Left lung (tissue), 10 donors: ENCODE measurements around the gene HILPDA. TPM values are rescaled to one million over a fixed set of nuclear protein-coding genes. Genes with fewer than 3 reads are reported as not detected.

Source experiments
- ATAC-seq: fragments of 200-7000 bp; cut with Tn5 transposase; one replicate; pipeline ENCODE4 v1.9.1; 2020; ENCODE audit warnings: moderate library complexity
- DNase-seq, 4 donors: peaks; one replicate each; pipeline ENCODE4 v3.0.0-alpha.2; 2013 to 2020
- H3K27ac ChIP-seq, 2 donors: fragments of 200-600 bp; sonication (generic) in 1 of 2; one replicate each; pipeline versions ENCODE4 v1.5.0 to v1.8.0; 2020 to 2021
- H3K27me3 ChIP-seq, 2 donors: fragments of 200-600 bp; sonication (generic) in 1 of 2; one replicate each; pipeline versions ENCODE4 v1.5.0 to v1.8.0; 2020 to 2021
- H3K36me3 ChIP-seq, 2 donors: fragments of 200-600 bp; sonication (generic) in 1 of 2; one replicate each; pipeline versions ENCODE4 v1.5.0 to v1.8.0; 2020 to 2021
- H3K4me1 ChIP-seq, 2 donors: fragments of 200-600 bp; one replicate each; pipeline ENCODE4 v1.8.0; 2021
- H3K4me3 ChIP-seq, 2 donors: fragments of 200-600 bp; sonication (generic) in 1 of 2; one replicate each; pipeline versions ENCODE4 v1.5.0 to v1.8.0; 2020 to 2021; ENCODE audit warnings: mild to moderate bottlenecking in 1 of 2
- H3K9me3 ChIP-seq, 2 donors: fragments of 200-600 bp; sonication (generic) in 1 of 2; one replicate each; pipeline versions ENCODE4 v1.5.0 to v1.8.0; 2020 to 2021
- CTCF ChIP-seq, 2 donors: fragments of 200-600 bp; sonication (generic) in 1 of 2; IDR thresholded peaks; one replicate each; pipeline versions ENCODE4 v1.5.0 to v1.8.0; 2021; ENCODE audit warnings: antibody characterized with exemption in 2 of 2
- intact Hi-C, 2 donors: fragments of 100-400 bp; cut with DNase I; formaldehyde crosslinking; loops; one replicate each; pipeline versions ENCODE4 v1.11.2 to v1.14.2; 2022
- polyA plus RNA-seq, 6 donors: library from polyadenylated mRNA; unstranded; fragments of 120-200 nt; gene quantifications; one replicate each; pipeline ENCODE4 v1.2.1, GENCODE V29; 2013; ENCODE audit not compliant: insufficient read length in 6 of 6
- total RNA-seq, 2 donors: library from RNA; stranded (reverse); fragmentation: NEBNext Ultra II Directional; extraction: Animal tissue kit (Norgen Biotek cat#: 25700); gene quantifications; one replicate each; pipeline ENCODE4 v1.2.1, GENCODE V29; 2021
- donor health status: DM: no; HTN: yes; CAD: no.
- donor health status: DM: no; HTN: no; CAD: no.

HILPDA gene
- total and polyA plus RNA-seq, 8 donors: 10.2 to 39.1 (median 33.3) TPM

- TF ChIP-seq CTCF (IDR thresholded peaks at IDR 0.05): no peak
- intact Hi-C loops: no loop called here
- no peak overlapping the region for H3K27ac ChIP-seq
- H3K27me3 ChIP-seq: no peaks in the 10 kb centered on the region
- no peak for ATAC-seq
- no peaks in the 10 kb centered on the region for H3K36me3 ChIP-seq
- DNase-seq: no peak
- H3K4me1 ChIP-seq: peaks cover 4 to 10% of the 10 kb centered on the region in 2 donors
- no peaks in the 10 kb centered on the region for H3K9me3 ChIP-seq
- no peak overlapping the region for H3K4me3 ChIP-seq
Observed at GRCh38 chr7:128415217-128415785, 40.4 kb upstream of the HILPDA start.

DNA sequence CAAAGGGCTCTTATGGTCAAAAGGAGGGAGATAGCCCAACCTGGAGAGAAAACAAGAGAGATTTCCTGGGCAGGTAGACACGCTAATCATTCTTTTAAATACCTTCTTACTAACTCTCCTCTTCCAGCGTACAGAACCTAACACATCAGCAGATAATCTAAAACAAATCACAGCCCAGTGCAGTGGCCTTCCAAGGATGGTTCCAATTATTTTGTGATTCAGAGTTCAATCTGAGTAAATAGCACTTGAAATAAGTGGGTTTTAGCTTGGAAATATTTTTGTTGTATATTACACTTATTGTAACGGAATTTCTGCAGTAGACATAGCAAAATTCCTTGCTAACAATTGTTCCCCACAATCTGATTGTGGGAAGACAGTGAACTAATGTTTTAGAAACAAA is 38.6 kb upstream of the HILPDA start:
- intact Hi-C loops: no loop called here
- TF ChIP-seq CTCF (IDR thresholded peaks at IDR 0.05): no peak
- Histone ChIP-seq H3K4me1 (no peaks in the 10 kb centered on the region), H3K4me3 (no peak overlapping the region), H3K36me3 (no peaks in the 10 kb centered on the region), H3K27ac (no peak overlapping the region), H3K27me3 (no peaks in the 10 kb centered on the region), H3K9me3 (no peaks in the 10 kb centered on the region)
- DNase-seq (no peak), ATAC-seq (no peak)

DNA sequence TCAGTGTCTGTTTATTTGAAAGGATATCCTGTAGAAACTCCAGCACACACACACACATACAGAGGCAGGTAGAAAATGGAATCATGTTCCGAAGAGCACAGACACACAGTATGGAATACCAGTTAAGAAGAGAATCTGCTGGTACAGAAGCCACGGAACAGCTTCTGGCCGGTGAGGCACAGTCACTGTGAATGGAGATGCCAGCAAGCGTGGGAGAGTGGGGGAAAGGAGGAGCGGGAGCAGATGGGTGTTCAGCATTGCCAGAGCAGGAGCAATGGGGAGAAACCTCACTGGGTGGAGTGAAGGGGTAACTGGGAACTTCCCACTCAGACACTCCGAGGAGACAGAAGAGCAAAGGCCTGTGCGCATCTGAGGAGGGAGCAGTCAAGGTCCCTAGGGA is 36.4 kb upstream of the HILPDA start:
- Histone ChIP-seq H3K27me3 (no peaks in the 10 kb centered on the region), H3K4me3 (no peak overlapping the region), H3K4me1 (no peaks in the 10 kb centered on the region), H3K36me3 (no peaks in the 10 kb centered on the region), H3K27ac (no peak overlapping the region), H3K9me3 (no peaks in the 10 kb centered on the region)
- ATAC-seq: no peak
- no peak for DNase-seq
- intact Hi-C loops: no loop called here
- TF ChIP-seq CTCF (IDR thresholded peaks at IDR 0.05): no peak

DNA sequence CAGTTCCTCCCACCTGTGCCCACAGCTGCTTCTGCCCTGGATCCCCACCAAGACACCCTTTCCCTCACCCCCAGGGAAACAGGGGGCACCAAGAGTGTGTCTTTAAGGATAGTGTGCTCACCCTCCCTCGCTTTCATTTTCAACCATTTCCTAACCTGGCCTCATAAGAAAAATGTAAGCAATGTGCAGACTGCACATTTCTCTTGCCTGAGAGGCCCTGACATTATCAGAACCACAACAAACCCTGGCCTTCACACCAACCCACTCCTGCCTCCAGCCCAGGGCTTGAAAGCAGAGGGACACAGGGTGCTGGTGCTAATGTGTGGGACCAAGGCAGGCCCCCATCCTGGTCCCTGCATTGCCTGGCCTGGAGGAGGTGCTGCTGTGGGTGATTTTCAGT is 34.9 kb upstream of the HILPDA start:
- H3K4me3 ChIP-seq: no peak overlapping the region
- intact Hi-C loops: no loop called here
- H3K9me3 ChIP-seq: no peaks in the 10 kb centered on the region
- H3K4me1 ChIP-seq: no peaks in the 10 kb centered on the region
- ATAC-seq (no peak), DNase-seq (no peak)
- no peak for TF ChIP-seq CTCF (IDR thresholded peaks at IDR 0.05)
- H3K27ac ChIP-seq: no peak overlapping the region
- H3K27me3 ChIP-seq: no peaks in the 10 kb centered on the region
- no peaks in the 10 kb centered on the region for H3K36me3 ChIP-seq

DNA sequence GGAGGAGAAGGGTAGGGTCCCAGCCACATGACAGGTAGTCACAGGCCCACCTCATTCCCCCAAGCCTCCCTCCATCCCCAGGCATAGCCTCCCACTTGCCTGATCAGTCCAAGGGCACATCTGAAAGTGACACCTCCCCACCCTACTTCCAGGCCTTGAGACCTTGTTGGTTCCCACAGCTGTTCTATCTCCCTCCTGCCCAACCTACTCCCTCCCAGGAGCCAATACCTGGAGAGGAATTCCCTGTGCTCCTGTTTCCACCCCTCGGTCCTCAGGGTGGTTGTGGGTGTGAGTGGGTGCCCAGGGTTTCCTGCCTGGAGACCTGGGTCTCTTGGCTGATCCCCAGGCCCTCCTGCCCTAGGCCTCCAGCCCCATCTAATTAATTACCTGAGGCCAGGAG is 34.3 kb upstream of the HILPDA start:
- Histone ChIP-seq H3K27me3 (no peaks in the 10 kb centered on the region), H3K27ac (no peak overlapping the region), H3K36me3 (no peaks in the 10 kb centered on the region), H3K9me3 (no peaks in the 10 kb centered on the region), H3K4me1 (no peaks in the 10 kb centered on the region), H3K4me3 (no peak overlapping the region)
- DNase-seq: no peak
- no peak for TF ChIP-seq CTCF (IDR thresholded peaks at IDR 0.05)
- intact Hi-C loops: no loop called here
- ATAC-seq: no peak
